GM19463 (cell line): Measurements from ENCODE around the gene CBX8.
A peak's percentile ranks its signal among the peaks of the same experiment; 100 is the strongest.
"Not testable (repeated sequence)": the region's sequence is repeated elsewhere in the genome, so short reads cannot be mapped to it uniquely, and the experiment has no call there.

ENCODE experiments used
- ATAC-seq: cut with Tn5 transposase; IDR thresholded peaks from one replicate; pipeline ENCODE4 v1.9.1; 2021; ENCODE audit warnings: mild to moderate bottlenecking, moderate library complexity; ENCODE audit not compliant: unreplicated experiment

The CBX8 gene

GRCh38 chr17:79781736-79782575, 14.9 kb downstream of the CBX8 start:
- ATAC-seq: no peak

GRCh38 chr17:79781012-79781650, 15.7 kb downstream of the CBX8 start:
- no peak for ATAC-seq

DNA sequence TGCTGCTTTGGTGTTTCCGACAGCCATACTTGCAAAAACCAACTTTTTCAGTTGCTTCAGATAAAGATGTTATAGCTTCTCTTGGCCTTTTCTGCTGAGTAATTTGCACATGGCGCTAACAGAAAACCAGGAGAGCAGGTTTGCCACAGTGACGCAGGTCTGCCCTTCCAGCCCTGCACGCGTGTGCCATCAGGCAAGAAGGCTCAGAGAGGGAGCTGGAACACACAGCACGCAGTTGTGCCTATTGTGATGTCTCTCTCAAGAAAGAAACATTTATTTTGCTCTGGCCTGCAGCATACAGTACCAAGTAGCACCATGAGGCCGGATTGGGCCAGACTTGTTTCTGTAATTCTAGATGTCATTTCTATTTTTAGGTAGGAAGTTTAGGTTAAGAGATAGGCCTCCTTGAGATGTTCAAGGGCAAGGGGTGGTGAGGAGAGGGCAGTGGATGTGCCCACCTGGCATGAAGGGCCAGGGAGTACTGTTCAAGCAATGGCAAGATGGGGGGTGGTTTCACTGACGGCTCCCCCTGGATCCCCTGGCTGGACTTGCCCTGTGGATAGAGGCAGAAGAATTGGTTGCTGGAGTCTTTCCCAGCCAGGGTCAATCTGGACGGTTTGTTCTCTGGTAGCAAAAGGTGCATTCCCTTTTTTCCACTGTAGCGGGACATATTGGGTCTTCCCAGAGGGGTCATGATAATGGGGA, 17.1 kb downstream of the CBX8 start:
- ATAC-seq: no peak

DNA sequence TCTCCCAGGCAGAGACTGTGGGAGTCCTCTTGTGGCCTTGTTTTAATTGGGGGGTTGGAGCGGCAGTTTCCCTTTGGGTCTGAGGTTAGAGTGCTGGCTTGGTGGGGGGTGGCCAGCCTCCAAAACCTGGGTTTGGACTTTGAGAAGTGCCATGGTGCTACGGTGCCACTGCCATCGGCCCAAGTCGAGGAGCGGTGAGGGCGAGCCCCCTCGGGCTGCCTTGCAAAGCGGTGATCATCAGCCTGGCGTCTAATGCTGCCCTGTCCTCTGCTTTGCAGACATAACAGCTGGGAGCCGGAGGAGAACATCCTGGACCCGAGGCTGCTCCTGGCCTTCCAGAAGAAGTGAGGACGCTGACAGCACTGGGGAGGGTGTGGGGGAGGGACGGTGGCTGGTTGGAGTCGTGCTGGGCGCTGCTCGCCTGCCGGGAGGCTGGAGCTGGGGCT, 17.8 kb downstream of the CBX8 start:
- ATAC-seq: no peak

- ATAC-seq: no peak
These were observed 18.3 kb downstream of the CBX8 start for GRCh38 chr17:79778504-79779083.

DNA sequence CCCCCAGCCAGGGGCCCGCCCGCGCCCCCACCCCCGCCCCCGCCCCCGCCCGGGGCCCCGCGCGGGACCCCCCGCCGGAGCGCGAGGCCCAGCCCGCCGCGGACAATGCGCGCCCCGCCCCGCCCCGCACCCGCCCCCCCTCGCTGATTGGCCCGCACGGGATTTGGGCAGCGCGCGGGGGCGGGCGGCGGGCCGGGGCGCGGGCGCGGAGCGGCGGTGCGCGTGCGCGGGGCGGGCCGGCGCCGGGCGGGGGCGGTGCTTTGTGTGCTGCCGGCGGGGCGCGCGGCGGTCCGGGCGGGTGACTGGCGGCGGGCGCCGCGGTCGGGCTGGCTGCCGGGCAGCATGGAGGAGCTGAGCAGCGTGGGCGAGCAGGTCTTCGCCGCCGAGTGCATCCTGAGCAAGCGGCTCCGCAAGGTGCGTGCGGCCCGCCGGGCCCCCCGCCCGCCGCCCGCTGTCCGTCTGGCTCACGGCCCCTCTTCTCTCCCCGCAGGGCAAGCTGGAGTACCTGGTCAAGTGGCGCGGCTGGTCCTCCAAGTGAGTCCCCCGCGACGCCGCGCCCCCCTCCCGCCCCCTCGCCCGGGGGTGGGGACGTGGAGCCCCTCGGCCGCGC, 18.9 kb downstream of the CBX8 start, which contains the start of gene CBX2:
Gene CBX2 (plus strand): TSS at position 255 of the 610 bp plus-strand sequence. CDS start 88 bp downstream, at position 343.
- peak; percentile 63 for ATAC-seq

DNA sequence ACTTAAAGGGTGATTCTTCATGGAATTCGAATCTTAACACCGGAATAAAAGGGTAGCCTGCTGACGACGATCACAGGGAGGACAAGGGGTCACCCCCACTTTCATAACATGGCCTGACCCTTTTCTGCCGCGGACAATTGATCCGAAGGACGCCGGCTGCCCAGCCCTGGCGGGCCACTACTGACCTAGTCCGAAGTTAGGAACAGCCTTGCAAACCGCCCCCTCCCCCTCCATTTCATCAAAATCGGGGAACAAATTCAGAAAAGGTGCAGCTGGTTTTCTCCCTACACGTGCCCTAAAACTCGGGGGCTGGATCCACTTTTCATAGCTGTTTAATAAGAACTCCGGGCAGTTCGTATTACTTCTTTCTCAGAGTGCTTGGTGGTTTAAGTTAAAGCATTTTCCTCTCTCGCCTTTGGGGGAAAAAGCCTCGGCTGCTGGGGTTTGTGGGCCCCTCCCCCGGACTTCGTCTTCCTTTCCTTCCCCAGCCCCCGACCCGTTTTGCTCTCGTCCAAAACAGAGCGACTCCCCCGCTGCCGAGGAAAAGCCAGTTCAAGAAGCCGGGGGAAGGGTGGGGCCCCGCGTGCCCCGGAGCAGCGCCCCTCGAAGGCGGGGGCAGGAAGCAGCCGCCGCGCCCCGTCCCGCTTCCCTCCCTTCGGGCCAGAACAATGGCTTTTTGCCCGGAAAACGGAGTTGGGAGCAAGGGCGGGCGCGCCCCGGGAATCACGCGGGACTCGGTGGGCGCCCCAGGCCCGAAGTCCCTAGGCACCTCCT, 19.6 kb downstream of the CBX8 start:
- ATAC-seq: no peak

GRCh38 chr17:79776376-79777119, 20.3 kb downstream of the CBX8 start:
- no peak for ATAC-seq

DNA sequence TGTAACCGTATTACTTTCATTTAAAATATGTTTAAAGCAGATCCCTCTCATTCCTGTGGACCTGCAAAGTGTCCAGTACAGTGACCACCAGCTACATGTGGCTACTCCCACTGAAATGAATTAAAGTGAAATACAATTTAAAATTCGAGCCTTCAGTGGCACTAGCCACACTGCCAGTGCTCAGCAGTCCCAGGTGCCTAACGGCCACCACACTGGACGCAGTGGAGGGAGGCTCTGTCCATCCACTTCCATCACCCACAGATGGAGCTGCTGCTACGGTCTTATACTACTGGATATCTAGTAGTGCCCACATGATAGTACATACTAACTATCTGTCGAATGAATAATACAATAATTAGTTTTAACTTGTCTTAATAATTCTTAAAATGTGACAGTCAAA, 21.2 kb downstream of the CBX8 start:
- no peak for ATAC-seq

GRCh38 chr17:79774561-79774975, 22.3 kb downstream of the CBX8 start:
- no peak for ATAC-seq

GRCh38 chr17:79772726-79773125, 24.2 kb downstream of the CBX8 start:
- ATAC-seq: not testable (repeated sequence)

DNA sequence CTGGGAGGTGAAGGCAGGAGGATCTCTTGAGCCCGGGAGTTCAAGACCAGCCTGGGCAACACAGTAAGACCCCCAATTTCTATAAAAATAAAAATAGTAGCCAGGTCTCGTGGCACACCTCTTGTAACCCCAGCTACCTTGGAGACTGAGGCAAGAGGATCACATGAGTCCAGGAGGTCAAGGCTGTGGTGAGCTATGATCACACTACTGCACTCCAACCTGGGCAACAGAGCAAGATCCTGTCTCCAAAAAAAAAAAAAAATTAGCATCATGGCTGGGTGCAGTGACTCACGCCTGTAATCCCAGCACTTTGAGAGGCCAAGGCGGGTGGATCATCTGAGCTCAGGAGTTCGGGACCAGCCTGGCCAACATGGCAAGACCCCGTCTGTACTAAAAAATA, 25.6 kb downstream of the CBX8 start:
- no peak for ATAC-seq

DNA sequence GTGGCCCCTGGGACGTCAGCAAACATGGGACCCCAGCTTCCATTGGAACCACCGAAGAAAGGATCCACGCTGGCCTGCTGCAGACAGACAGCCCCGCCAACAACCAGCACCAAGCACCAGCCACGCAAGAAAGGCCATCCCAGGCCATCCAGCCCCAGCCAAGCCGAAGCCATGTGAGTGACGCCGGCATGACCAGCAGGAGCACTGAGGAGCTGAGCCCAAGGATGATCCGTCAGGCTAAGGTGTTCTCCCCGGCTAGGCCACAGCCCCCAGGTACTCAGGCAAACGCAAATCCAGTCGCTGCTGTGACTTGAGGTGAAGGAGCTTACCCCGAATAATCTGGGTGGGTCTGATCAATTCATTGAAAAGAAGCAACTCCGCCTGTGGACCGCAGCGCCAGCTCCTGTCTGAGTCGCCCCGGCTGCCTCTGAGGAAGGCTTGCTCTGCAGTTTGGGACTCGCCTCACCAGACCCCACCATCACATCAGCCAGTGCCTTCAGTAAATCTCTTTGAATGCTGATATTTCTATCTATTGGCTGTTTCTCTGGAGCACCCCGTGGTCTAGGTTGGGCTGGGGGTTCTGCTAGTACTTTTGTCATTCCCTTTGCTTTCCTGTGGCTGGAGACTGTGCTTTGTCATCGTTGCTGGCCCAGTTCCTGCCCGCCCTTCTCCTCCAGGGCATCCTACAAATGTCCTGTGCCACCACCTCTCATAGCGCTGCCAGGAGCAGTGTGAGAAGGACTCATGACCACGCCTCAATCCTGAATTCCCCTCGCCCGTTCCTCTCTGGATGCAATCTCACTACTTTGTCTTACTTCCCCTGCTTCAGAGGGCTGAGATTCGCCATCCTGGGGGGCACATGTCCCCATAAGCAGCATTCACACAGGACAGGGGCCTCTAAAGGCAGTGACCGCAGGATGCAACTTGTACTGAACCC, 27.0 kb downstream of the CBX8 start:
- ATAC-seq: no peak

DNA sequence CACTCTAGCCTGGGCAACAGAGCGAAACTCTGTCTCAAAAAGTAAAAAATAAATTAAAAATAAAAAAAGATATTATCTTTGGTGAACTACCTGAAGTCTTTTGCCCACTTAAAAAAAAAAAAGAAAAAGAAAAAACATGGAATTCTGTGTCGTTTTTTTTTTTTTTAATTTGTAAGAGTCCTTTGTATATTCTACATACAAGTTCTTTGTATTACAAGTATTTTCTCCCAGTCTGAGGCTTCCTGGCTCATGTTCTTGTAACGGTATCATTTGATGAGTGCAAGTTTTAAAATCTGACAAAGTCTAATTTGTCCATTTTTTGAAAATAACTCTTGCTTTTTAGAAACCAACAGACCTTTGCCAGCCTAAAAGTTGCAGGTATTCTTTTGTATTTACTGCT, 31.2 kb downstream of the CBX8 start:
- no peak for ATAC-seq

DNA sequence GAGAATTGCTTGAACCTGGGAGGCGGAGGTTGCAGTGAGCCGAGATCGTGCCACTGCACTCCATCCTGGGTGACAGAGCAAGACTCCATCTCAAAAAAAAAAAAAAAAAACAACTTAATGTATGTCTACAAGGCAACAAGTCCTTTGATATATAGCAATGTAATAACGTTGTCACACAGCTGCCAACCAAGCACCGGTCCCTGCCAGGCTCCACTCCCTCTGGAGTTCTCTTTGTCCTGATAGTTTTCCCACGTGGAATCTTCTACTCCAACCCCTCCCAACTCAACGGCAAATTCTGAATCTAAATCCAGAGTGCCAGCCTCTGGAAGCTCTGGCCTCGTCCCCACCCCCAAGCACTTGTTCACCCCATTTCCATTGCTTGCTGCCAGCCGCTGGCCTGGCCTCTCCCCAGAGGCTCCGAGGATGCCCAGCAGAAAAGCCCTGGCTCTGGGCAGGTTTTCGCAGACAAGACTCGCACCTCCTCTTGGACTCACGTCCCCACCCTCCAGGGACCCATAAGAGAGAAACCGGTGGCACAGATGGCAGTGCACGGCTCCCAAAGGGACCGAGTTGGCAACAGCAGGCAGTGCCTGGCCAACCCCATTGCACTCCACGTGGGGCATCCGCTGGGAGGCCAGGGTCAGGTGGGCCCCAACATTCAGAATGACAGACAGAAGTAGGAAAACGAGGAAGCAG, 34.8 kb downstream of the CBX8 start:
- ATAC-seq: no peak

DNA sequence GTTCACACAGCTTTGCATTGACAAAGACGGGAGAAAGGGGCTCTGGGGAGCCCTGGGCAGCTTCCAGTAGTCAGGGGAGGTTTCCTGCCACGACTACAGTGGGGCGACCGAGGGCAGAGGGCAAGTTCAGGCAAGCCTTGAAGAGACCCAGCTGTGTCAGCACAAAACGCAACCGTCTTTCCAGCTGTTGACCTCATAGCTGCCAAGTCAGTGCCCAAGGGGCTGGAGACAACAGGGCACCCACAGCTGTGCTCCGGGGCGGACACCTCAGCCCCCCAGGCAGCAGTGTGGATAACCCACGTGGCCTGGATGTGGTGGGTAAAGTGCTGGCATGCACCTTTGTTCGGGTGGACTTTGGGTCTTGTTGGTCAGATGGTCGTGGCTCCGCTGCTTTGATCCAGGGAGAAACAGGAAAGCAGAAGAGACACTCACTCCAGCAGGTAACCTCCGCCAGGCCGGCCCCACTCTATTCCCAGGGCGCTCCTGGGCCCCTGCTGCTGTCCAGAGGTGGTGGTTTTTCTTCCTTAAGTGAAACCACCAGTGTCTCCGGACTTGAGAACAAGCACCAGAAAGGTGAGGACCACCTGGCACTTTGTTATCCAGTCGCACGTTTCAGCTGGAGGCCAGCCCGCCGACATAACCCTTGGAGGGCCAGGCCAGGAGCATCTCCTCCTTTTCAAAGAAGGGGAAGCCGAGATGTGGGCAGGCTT, 36.5 kb downstream of the CBX8 start:
- ATAC-seq: no peak

DNA sequence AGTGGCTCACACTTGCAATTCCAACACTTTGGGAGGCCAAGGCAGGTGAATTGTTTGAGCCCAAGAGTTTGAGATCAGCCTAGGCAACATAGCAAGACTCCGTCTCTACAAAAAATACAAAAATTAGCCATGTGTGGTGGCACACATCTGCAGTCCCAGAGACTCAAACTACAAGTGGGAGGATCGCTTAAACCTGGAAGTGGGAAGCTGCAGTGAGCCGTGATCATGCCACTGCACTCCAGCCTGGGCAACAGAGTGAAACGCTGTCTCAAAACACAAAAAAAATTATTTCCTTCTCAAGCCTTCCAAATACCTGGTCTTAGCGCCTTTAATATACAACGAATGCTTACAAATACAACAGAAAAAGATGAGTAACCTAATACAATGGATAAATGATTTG, 38.6 kb downstream of the CBX8 start:
- no peak for ATAC-seq
